ENCODE data around the gene ST3GAL5.

DNA sequence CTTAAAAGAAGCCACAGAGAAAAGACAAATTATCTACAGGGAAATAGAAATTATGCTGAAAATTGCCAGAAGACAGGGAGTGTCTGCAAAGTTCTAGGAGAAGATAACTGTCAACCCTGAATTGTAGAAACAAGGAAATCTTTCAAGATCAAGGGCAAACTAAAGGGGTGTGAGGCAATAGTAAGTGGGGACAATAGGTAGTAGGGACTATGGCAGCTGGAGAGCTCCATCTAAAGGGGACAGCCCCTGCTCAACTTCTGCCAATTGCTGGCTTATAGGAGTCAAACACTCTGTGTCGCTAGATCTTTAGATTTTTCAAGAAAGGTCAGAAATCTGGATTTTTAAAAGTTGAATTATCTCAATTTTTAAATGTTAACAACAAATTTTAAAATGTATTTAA, 10.1 kb upstream of the ST3GAL5 start:
- TF ChIP-seq, protein P1, sequence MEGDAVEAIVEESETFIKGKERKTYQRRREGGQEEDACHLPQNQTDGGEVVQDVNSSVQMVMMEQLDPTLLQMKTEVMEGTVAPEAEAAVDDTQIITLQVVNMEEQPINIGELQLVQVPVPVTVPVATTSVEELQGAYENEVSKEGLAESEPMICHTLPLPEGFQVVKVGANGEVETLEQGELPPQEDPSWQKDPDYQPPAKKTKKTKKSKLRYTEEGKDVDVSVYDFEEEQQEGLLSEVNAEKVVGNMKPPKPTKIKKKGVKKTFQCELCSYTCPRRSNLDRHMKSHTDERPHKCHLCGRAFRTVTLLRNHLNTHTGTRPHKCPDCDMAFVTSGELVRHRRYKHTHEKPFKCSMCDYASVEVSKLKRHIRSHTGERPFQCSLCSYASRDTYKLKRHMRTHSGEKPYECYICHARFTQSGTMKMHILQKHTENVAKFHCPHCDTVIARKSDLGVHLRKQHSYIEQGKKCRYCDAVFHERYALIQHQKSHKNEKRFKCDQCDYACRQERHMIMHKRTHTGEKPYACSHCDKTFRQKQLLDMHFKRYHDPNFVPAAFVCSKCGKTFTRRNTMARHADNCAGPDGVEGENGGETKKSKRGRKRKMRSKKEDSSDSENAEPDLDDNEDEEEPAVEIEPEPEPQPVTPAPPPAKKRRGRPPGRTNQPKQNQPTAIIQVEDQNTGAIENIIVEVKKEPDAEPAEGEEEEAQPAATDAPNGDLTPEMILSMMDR (IDR thresholded peaks at IDR 0.05): no peak
- TF ChIP-seq POLR2A (IDR thresholded peaks at IDR 0.05) (no peak), POLR2AphosphoS5 (IDR thresholded peaks at IDR 0.05) (no peak)

Measured in prostate gland (tissue), 2 donors.